Measurements from ENCODE around the gene RASIP1.
A peak's percentile ranks its signal among the peaks of the same experiment; 100 is the strongest.

RASIP1 gene

GRCh38 chr19:48746110-48746509 is 5.7 kb upstream of the RASIP1 start:
- no peaks in the 10 kb centered on the region for H3K27me3 ChIP-seq (ENCODE audit: insufficient read depth, insufficient read length)
- H3K36me3 ChIP-seq (ENCODE audit: insufficient read depth, insufficient read length, low read length), result peaks cover 8% of the 10 kb centered on the region
- peaks cover 8% of the 10 kb centered on the region for H3K4me1 ChIP-seq (ENCODE audit: insufficient read depth, insufficient read length)
- peak overlapping the region; percentile 32 for H3K9ac ChIP-seq (ENCODE audit: insufficient read length, low read depth)
- no peak for TF ChIP-seq YY1 (IDR thresholded peaks at IDR 0.05; ENCODE audit: insufficient read depth, insufficient read length)
- no peak for DNase-seq (ENCODE audit: low read depth, low spot score)
- no peaks in the 10 kb centered on the region for H3K9me3 ChIP-seq (ENCODE audit: insufficient read depth, low read length)
- H3K4me3 ChIP-seq (ENCODE audit: insufficient read length, low read depth), result no peak overlapping the region

- no peak for TF ChIP-seq ZNF274 (IDR thresholded peaks at IDR 0.05; ENCODE audit: low read depth, low read length)
- no peak for TF ChIP-seq SUZ12 (IDR thresholded peaks at IDR 0.05; ENCODE audit: extremely low read depth, insufficient read depth, insufficient read length)
- TF ChIP-seq YY1 (IDR thresholded peaks at IDR 0.05; ENCODE audit: insufficient read depth, insufficient read length), result no peak
- H3K9me3 ChIP-seq (ENCODE audit: insufficient read depth, low read length), result no peaks in the 10 kb centered on the region
- no peak overlapping the region for H3K4me3 ChIP-seq (ENCODE audit: insufficient read length, low read depth)
- peaks cover 9% of the 10 kb centered on the region for H3K4me1 ChIP-seq (ENCODE audit: insufficient read depth, insufficient read length)
- H3K9ac ChIP-seq (ENCODE audit: insufficient read length, low read depth), result no peak overlapping the region
- DNase-seq (ENCODE audit: low read depth, low spot score), result no peak
- H3K27me3 ChIP-seq (ENCODE audit: insufficient read depth, insufficient read length), result peaks cover 1% of the 10 kb centered on the region
- peaks cover 5% of the 10 kb centered on the region for H3K36me3 ChIP-seq (ENCODE audit: insufficient read depth, insufficient read length, low read length)
Measured at GRCh38 chr19:48745208-48745995, 5.0 kb upstream of the RASIP1 start.

- H3K9me3 ChIP-seq (ENCODE audit: insufficient read depth, low read length), result no peaks in the 10 kb centered on the region
- no peak for DNase-seq (ENCODE audit: low read depth, low spot score)
- peaks cover 11% of the 10 kb centered on the region for H3K4me1 ChIP-seq (ENCODE audit: insufficient read depth, insufficient read length)
- peaks cover 16% of the 10 kb centered on the region for H3K27me3 ChIP-seq (ENCODE audit: insufficient read depth, insufficient read length)
- TF ChIP-seq SUZ12 (IDR thresholded peaks at IDR 0.05; ENCODE audit: extremely low read depth, insufficient read depth, insufficient read length), result no peak
- TF ChIP-seq YY1 (IDR thresholded peaks at IDR 0.05; ENCODE audit: insufficient read depth, insufficient read length), result no peak
- no peak for TF ChIP-seq ZNF274 (IDR thresholded peaks at IDR 0.05; ENCODE audit: low read depth, low read length)
- H3K4me3 ChIP-seq (ENCODE audit: insufficient read length, low read depth), result no peak overlapping the region
- no peak overlapping the region for H3K9ac ChIP-seq (ENCODE audit: insufficient read length, low read depth)
- H3K36me3 ChIP-seq (ENCODE audit: insufficient read depth, insufficient read length, low read length), result no peaks in the 10 kb centered on the region
Measured at GRCh38 chr19:48742096-48742495, 1.7 kb upstream of the RASIP1 start.

- DNase-seq (ENCODE audit: low read depth, low spot score), result no peak
- H3K27me3 ChIP-seq (ENCODE audit: insufficient read depth, insufficient read length), result peaks cover 16% of the 10 kb centered on the region
- peaks cover 11% of the 10 kb centered on the region for H3K4me1 ChIP-seq (ENCODE audit: insufficient read depth, insufficient read length)
- H3K9me3 ChIP-seq (ENCODE audit: insufficient read depth, low read length), result no peaks in the 10 kb centered on the region
- peak overlapping the region; percentile 32 for H3K9ac ChIP-seq (ENCODE audit: insufficient read length, low read depth)
- no peak for TF ChIP-seq SUZ12 (IDR thresholded peaks at IDR 0.05; ENCODE audit: extremely low read depth, insufficient read depth, insufficient read length)
- TF ChIP-seq YY1 (IDR thresholded peaks at IDR 0.05; ENCODE audit: insufficient read depth, insufficient read length), result no peak
- no peak for TF ChIP-seq ZNF274 (IDR thresholded peaks at IDR 0.05; ENCODE audit: low read depth, low read length)
- H3K36me3 ChIP-seq (ENCODE audit: insufficient read depth, insufficient read length, low read length), result no peaks in the 10 kb centered on the region
- no peak overlapping the region for H3K4me3 ChIP-seq (ENCODE audit: insufficient read length, low read depth)
Measured at GRCh38 chr19:48741129-48741999, 954 bp upstream of the RASIP1 start.

- H3K27me3 ChIP-seq (ENCODE audit: insufficient read depth, insufficient read length), result peaks cover 16% of the 10 kb centered on the region
- DNase-seq (ENCODE audit: low read depth, low spot score), result no peak
- peaks cover 11% of the 10 kb centered on the region for H3K4me1 ChIP-seq (ENCODE audit: insufficient read depth, insufficient read length)
- H3K9ac ChIP-seq (ENCODE audit: insufficient read length, low read depth), result peak overlapping the region; percentile 77
- H3K4me3 ChIP-seq (ENCODE audit: insufficient read length, low read depth), result peak overlapping the region; percentile 46
- TF ChIP-seq YY1 (IDR thresholded peaks at IDR 0.05; ENCODE audit: insufficient read depth, insufficient read length) (no peak), SUZ12 (IDR thresholded peaks at IDR 0.05; ENCODE audit: extremely low read depth, insufficient read depth, insufficient read length) (no peak), ZNF274 (IDR thresholded peaks at IDR 0.05; ENCODE audit: low read depth, low read length) (no peak)
- H3K36me3 ChIP-seq (ENCODE audit: insufficient read depth, insufficient read length, low read length), result no peaks in the 10 kb centered on the region
- H3K9me3 ChIP-seq (ENCODE audit: insufficient read depth, low read length), result no peaks in the 10 kb centered on the region
Measured at GRCh38 chr19:48739404-48740163, 826 bp downstream of the RASIP1 start.

GRCh38 chr19:48738557-48739403 is 1.6 kb downstream of the RASIP1 start:
- peaks cover 11% of the 10 kb centered on the region for H3K4me1 ChIP-seq (ENCODE audit: insufficient read depth, insufficient read length)
- peak overlapping the region; percentile 77 for H3K9ac ChIP-seq (ENCODE audit: insufficient read length, low read depth)

More at GRCh38 chr19:48738557-48739403, 1.6 kb downstream of the RASIP1 start:
- no peaks in the 10 kb centered on the region for H3K9me3 ChIP-seq (ENCODE audit: insufficient read depth, low read length)
- H3K27me3 ChIP-seq (ENCODE audit: insufficient read depth, insufficient read length), result peaks cover 16% of the 10 kb centered on the region
- peak; percentile 79 for DNase-seq (ENCODE audit: low read depth, low spot score)
- no peaks in the 10 kb centered on the region for H3K36me3 ChIP-seq (ENCODE audit: insufficient read depth, insufficient read length, low read length)
- H3K4me3 ChIP-seq (ENCODE audit: insufficient read length, low read depth), result peak overlapping the region; percentile 46
- no peak for TF ChIP-seq YY1 (IDR thresholded peaks at IDR 0.05; ENCODE audit: insufficient read depth, insufficient read length)
- no peak for TF ChIP-seq ZNF274 (IDR thresholded peaks at IDR 0.05; ENCODE audit: low read depth, low read length)
- no peak for TF ChIP-seq SUZ12 (IDR thresholded peaks at IDR 0.05; ENCODE audit: extremely low read depth, insufficient read depth, insufficient read length)

All from NT2/D1 (cell line).